Measurements from ENCODE around the gene IFTAP. TPM values are rescaled to one million over a fixed set of nuclear protein-coding genes. Genes with fewer than 3 reads are reported as not detected.

Gene IFTAP
- total RNA-seq, 1 experiment from 2014 or later: 19.9 TPM

GRCh38 chr11:36557991-36558390 lies 36.3 kb upstream of the IFTAP start:
- Histone ChIP-seq H4K91ac (ENCODE audit: insufficient read length, low read depth, low read length) (no peak overlapping the region), H3K4me2 (ENCODE audit: insufficient read depth, insufficient read length, low read length) (no peak overlapping the region), H3K79me2 (ENCODE audit: insufficient read depth, low read length) (no peaks in the 10 kb centered on the region), H4K5ac (ENCODE audit: insufficient read length, low read depth, low read length) (no peak overlapping the region), H2BK12ac (ENCODE audit: insufficient read length, low read depth, low read length) (no peak overlapping the region), H3K14ac (ENCODE audit: insufficient read depth, low read length) (no peak overlapping the region), H2BK5ac (ENCODE audit: insufficient read length, low read length) (no peak overlapping the region), H2BK120ac (ENCODE audit: low read depth, low read length, poor library complexity, severe bottlenecking) (no peak overlapping the region), H3K9me3 (ENCODE audit: control insufficient read depth, low read depth, low read length) (no peaks in the 10 kb centered on the region), H3K4me1 (ENCODE audit: insufficient read depth, low read length) (no peaks in the 10 kb centered on the region), H2AFZ (ENCODE audit: low read length) (no peak overlapping the region), H3K56ac (ENCODE audit: insufficient read length, low read depth, low read length) (no peak overlapping the region), H2AK5ac (ENCODE audit: insufficient read length, low read length) (no peak overlapping the region), H3K4ac (ENCODE audit: low read depth, low read length) (no peak overlapping the region), H3K23ac (ENCODE audit: insufficient read length, low read depth, low read length) (no peak overlapping the region), H3K18ac (ENCODE audit: insufficient read length, low read depth, low read length) (no peak overlapping the region), H3K9ac (ENCODE audit: extremely low read depth, insufficient read length, low read length) (no peak overlapping the region), H3T11ph (ENCODE audit: low read length) (no peak overlapping the region), H3K27me3 (ENCODE audit: insufficient read depth, low read length) (no peaks in the 10 kb centered on the region), H4K8ac (replicated peaks; ENCODE audit: insufficient read length, low read depth, low read length) (no peak overlapping the region), H3K27ac (ENCODE audit: insufficient read length, low read depth, low read length) (no peak overlapping the region), H4K20me1 (ENCODE audit: control insufficient read depth, insufficient read depth, insufficient read length) (no peaks in the 10 kb centered on the region), H2BK15ac (ENCODE audit: low read depth, low read length) (no peak overlapping the region), H3K79me1 (ENCODE audit: insufficient read depth, low read depth, low read length, poor library complexity, severe bottlenecking) (no peaks in the 10 kb centered on the region), H2BK20ac (ENCODE audit: low read depth, low read length, poor library complexity, severe bottlenecking) (no peak overlapping the region), H3K23me2 (ENCODE audit: insufficient read length, low read depth, low read length, poor library complexity, severe bottlenecking) (no peaks in the 10 kb centered on the region)
- H3K27me3 Mint-ChIP-seq (ENCODE audit: low read depth): no peaks in the 10 kb centered on the region; the same call in none of the 2 replicates
- no peak for DNase-seq
- peaks cover 11% of the 10 kb centered on the region in 2 experiments; a peak in 4 of 5 replicates for H3K9me3 Mint-ChIP-seq
- H3K4me1 Mint-ChIP-seq: peaks cover 0 to 5% of the 10 kb centered on the region in 2 experiments; a peak in 1 of 4 replicates
- H3K4me3 Mint-ChIP-seq: no peak overlapping the region
- H3K36me3 Mint-ChIP-seq (ENCODE audit: insufficient read depth in 1 of 3, low read depth in 3 of 3): peaks cover 0 to 23% (median 0%) of the 10 kb centered on the region in 3 experiments; a peak in 2 of 7 replicates
- TF ChIP-seq CTCF (conservative IDR thresholded peaks at IDR 0.05): no peak
- no peak overlapping the region for H3K27ac Mint-ChIP-seq

Measured in H9 (cell line).